Type B pancreatic cell (in vitro differentiated cells): ENCODE measurements around the gene HP. TPM values are rescaled to one million over a fixed set of nuclear protein-coding genes. Genes with fewer than 3 reads are reported as not detected.

Experiments
- DNase-seq: peaks from one replicate; pipeline ENCODE4 v3.0.0; 2021; ENCODE audit warnings: mixed read lengths; ENCODE audit not compliant: unreplicated experiment; ENCODE audit errors: extremely low spot score
- H3K27ac Mint-ChIP-seq: 2 replicates; pipeline ENCODE4 v1.8.0; 2021; ENCODE audit warnings: mild to moderate bottlenecking, mixed read lengths
- H3K27me3 Mint-ChIP-seq: 2 replicates; pipeline ENCODE4 v1.8.0; 2021; ENCODE audit warnings: mixed read lengths
- H3K36me3 Mint-ChIP-seq: 2 replicates; pipeline ENCODE4 v1.8.0; 2021; ENCODE audit warnings: mixed read lengths
- H3K4me1 Mint-ChIP-seq: one replicate; pipeline ENCODE4 v1.8.0; 2021; ENCODE audit warnings: mixed read lengths; ENCODE audit not compliant: unreplicated experiment
- H3K4me3 Mint-ChIP-seq: 2 replicates; pipeline ENCODE4 v1.8.0; 2021; ENCODE audit warnings: mild to moderate bottlenecking, mixed read lengths
- H3K9me3 Mint-ChIP-seq: 2 replicates; pipeline ENCODE4 v1.8.0; 2021; ENCODE audit warnings: mixed read lengths
- CTCF ChIP-seq: fragments of 200-600 bp; sonication (generic); conservative IDR thresholded peaks from 2 replicates; pipeline ENCODE4 v1.5.0; 2021; ENCODE audit warnings: antibody characterized with exemption, mild to moderate bottlenecking
- total RNA-seq: library from RNA; stranded (reverse); gene quantifications from 2 replicates; pipeline ENCODE4 v1.2.1, GENCODE V29; 2021; ENCODE audit warnings: low replicate concordance

The HP gene
- total RNA-seq, 1 donor from 2014 or later = not detected

GRCh38 chr16:72085002-72085401 lies 30.7 kb downstream of the HP start:
- Mint-ChIP-seq H3K4me1 (no peaks in the 10 kb centered on the region), H3K27ac (no peak overlapping the region), H3K4me3 (no peak overlapping the region), H3K27me3 (no peaks in the 10 kb centered on the region), H3K36me3 (peaks cover 26% of the 10 kb centered on the region), H3K9me3 (peaks cover 4% of the 10 kb centered on the region)
- no peak for DNase-seq
- TF ChIP-seq CTCF = no peak

- H3K36me3 Mint-ChIP-seq = peaks cover 14% of the 10 kb centered on the region
- peak overlapping the region; percentile 97 for H3K4me3 Mint-ChIP-seq
- no peak for TF ChIP-seq CTCF
- H3K27me3 Mint-ChIP-seq = no peaks in the 10 kb centered on the region
- H3K27ac Mint-ChIP-seq = peak overlapping the region; percentile 28
- H3K9me3 Mint-ChIP-seq = no peaks in the 10 kb centered on the region
- H3K4me1 Mint-ChIP-seq = peaks cover 22% of the 10 kb centered on the region
- DNase-seq = no peak
Measured at GRCh38 chr16:72091217-72091616, 36.9 kb downstream of the HP start.

- Mint-ChIP-seq H3K36me3 (peaks cover 15% of the 10 kb centered on the region), H3K4me1 (peaks cover 22% of the 10 kb centered on the region), H3K27ac (peak overlapping the region; percentile 98), H3K9me3 (no peaks in the 10 kb centered on the region), H3K27me3 (no peaks in the 10 kb centered on the region), H3K4me3 (peak overlapping the region; percentile 97)
- TF ChIP-seq CTCF = no peak
- DNase-seq = no peak
Measured at GRCh38 chr16:72092832-72093447, 38.6 kb downstream of the HP start.

GRCh38 chr16:72093448-72094265 lies 39.4 kb downstream of the HP start, which contains the start of the genes DHX38 and TXNL4B:
Gene DHX38, plus strand, starts transcription at chr16:72093847. Its CDS starts 2,311 bp downstream, at chr16:72096158.
Gene TXNL4B, minus strand, starts transcription at chr16:72093620. Its CDS starts 2,871 bp downstream, at chr16:72090749.
- Mint-ChIP-seq H3K4me1 (peaks cover 22% of the 10 kb centered on the region), H3K36me3 (peaks cover 18% of the 10 kb centered on the region)

GRCh38 chr16:72094266-72094610 lies 39.9 kb downstream of the HP start:
- H3K27me3 Mint-ChIP-seq = no peaks in the 10 kb centered on the region
- peaks cover 15% of the 10 kb centered on the region for H3K36me3 Mint-ChIP-seq
- no peak for DNase-seq
- H3K27ac Mint-ChIP-seq = peak overlapping the region; percentile 98
- H3K4me1 Mint-ChIP-seq = peaks cover 22% of the 10 kb centered on the region
- no peak for TF ChIP-seq CTCF
- H3K4me3 Mint-ChIP-seq = peak overlapping the region; percentile 97
- H3K9me3 Mint-ChIP-seq = no peaks in the 10 kb centered on the region

More at GRCh38 chr16:72093448-72094265, 39.4 kb downstream of the HP start, which contains the start of the genes DHX38 and TXNL4B:
- peak within 1 kb of the TSS; percentile 97 for H3K4me3 Mint-ChIP-seq
- peak; percentile 92 for DNase-seq
- no peak for TF ChIP-seq CTCF
- H3K27ac Mint-ChIP-seq = peak within 1 kb of the TSS; percentile 98
- H3K9me3 Mint-ChIP-seq = no peaks in the 10 kb centered on the region
- no peaks in the 10 kb centered on the region for H3K27me3 Mint-ChIP-seq
